ENCODE data around the gene AGAP1.

The AGAP1 gene

DNA sequence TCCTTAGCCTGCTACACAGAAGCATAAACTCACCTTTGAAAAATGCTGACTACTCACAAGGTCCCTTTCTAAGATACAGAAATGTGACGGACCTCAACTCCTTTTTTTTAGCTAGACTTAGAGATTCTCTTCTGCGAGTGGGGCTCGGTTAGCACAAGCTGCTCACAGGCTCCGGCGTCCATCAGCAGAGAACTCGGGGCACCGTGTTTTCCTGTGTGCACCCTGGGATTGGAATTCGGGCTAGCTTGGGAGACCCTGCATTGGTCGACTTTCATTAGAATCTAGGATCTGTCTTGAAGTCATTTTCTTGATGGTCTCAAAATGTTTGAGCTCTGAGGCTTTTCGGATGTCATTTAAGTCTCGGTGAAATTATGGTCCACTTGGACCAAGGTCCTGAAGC, 483.1 kb downstream of the AGAP1 start:
- no peak for DNase-seq (ENCODE audit: low read depth in 4 of 4, low spot score in 1 of 4)

DNA sequence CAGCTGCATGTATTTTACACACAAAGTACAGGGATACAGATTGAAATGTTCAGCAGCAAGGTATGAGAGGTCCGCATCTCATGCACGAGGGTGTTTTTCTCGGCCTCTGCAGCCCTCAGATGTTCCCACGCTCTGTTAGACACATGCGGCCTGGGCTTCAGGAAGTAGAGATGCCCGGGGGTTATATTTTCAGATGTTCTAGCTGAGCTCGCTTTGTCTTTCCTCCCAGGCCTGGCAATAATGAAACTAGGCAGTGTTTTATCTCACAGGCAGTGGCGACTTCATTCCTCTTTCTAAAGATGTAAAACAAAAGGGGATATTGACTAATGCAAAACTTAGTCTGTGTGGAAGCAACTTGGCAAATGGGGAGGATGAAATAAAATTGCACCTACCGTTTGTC, 483.6 kb downstream of the AGAP1 start:
- DNase-seq (ENCODE audit: low read depth in 4 of 4, low spot score in 1 of 4): no peak

DNA sequence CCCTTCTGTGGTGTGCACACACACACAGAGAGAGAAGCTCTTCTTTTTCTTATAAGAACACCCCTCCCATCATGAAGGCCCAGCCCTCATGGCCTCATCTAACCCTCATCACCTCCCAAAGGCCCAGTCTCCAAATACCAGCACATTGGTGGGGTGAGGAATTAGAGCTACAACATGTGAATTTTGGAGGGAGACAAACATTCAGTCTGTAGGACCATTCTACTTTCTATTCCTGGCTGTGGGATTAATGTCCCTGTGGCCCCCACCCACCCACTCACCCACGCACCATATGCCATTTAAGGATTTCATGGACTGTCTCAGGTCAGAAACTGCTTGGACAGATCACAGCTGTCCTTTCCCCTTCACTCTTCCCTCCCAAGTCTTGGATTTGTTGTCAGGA, 484.2 kb downstream of the AGAP1 start:
- DNase-seq (ENCODE audit: low read depth in 4 of 4, low spot score in 1 of 4): no peak

DNA sequence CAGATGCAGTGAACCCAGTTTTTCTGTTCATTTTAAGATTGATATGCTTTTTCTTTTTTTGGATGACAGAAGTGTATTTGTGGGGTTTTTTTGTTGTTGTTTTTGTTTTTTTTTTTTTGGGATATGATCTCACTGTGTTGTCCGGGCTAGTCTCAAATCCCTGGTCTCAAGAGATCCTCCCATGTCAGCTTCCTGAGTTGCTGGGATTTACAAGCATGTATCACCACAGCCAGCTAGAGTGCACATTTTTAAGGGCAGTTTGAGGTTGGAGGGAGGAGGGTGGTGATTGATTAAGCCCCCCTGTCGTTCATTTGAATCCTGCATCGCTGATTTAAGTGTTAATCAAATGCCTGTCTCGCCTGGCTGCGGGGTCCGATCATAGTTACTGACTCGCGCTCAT, 485.2 kb downstream of the AGAP1 start:
- DNase-seq (ENCODE audit: low read depth in 4 of 4, low spot score in 1 of 4): no peak

DNA sequence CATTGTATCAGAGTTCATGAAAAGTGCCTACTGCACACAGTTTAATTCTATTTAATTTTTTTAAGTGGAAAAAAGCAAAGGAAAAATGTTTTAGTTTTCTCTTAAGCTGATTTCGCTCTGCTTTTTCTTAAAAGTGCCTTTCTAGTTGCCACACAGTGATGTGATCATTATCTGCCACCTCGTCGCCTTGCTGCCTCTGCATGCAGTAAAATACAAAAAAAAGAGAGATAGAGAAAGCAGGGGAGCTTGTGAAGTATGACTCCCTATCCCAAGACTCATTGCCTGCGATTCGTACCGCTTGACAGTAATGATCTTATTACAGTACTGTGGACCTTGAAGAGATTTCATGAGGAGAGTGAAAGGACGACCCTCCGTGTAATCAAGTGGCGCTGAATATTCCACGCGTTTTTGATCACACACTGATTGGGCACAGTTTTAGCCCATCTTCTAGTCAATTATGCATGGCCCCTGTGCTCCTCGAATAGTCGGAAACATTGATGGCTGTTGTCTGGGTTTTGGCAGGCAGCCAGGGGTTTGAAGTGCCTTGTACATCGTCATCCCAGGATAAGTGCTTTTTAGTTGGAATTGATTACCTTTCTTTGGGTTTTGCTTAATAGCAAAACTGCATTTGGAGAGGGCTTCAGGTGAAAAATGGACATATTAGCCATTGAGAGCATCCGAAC, 486.1 kb downstream of the AGAP1 start:
- no peak for DNase-seq (ENCODE audit: low read depth in 4 of 4, low spot score in 1 of 4)

DNA sequence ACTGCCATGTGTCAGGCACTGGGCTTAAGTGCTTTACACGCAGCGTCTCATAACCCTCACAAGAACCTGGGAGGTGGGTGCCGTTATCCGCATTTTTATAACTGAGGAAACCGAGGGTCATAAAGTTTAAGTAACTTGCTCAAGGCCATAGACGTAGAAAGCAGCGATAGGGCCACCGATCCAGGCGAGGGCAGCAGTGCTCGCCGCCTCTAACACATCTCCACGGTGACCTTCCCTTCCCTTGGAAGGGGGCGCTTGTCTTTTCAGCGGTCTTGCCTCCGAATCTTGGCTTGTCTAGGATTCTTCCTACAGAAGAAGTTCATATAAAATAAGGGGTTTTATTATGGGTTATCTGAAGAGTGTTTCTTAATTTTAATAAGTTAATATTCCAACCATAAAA, 487.8 kb downstream of the AGAP1 start:
- DNase-seq (ENCODE audit: low read depth in 4 of 4, low spot score in 1 of 4): no peak

DNA sequence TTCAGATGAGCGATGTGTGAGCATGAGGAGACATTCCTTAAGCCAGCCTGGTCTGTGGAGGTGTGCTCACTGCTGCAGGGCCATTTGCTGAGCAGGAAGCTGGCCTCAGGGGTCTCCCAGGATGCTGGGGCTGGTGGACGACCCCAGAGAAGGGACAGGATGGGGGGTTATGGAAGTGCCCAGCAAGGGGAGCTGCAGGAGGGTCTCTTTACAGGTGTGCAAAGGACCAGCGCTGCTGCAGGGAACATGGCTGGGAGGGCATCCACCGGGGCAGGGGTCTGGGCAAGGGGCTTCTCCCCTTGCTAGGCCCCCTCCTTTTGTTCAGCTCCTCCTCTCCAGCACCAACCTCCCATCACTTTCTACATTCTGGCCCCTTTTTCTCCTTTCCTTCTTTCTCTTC, 489.2 kb downstream of the AGAP1 start:
- no peak for DNase-seq (ENCODE audit: low read depth in 4 of 4, low spot score in 1 of 4)

DNA sequence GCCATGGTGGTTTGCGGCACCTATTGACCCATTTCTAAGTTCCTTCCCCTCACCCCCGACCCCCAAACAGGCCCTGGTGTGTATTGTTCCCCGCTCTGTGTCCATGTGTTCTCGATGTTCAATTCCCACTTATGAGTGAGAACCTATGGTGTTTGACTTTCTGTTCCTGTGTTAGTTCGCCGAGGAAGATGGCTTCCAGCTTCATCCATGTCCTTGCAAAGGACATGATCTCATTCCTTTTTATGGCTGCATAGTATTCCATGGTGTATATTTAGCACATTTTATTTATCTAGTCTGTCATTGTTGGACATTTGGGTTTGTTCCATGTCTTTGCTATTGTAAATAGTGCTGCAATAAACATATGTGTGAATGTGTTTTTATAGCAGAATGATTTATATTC, 490.7 kb downstream of the AGAP1 start:
- no peak for DNase-seq (ENCODE audit: low read depth in 4 of 4, low spot score in 1 of 4)

DNA sequence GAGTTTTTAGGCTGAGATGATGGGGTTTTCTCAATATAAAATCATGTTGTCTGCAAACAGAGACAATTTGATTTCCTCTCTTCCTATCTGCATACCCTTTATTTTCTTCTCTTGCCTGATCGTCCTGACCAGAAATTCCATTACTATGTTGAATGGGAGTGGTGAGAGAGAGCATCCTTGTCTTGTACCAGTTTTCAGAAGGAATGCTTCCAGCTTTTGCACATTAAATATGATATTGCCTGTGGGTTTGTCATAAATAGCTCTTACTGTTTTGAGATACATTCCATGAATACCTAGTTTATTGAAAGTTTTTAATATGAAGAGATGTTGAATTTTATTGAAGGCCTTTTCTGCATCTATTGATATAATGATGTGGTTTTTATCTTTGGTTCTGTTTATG, 492.5 kb downstream of the AGAP1 start:
- DNase-seq (ENCODE audit: low read depth in 4 of 4, low spot score in 1 of 4): no peak

DNA sequence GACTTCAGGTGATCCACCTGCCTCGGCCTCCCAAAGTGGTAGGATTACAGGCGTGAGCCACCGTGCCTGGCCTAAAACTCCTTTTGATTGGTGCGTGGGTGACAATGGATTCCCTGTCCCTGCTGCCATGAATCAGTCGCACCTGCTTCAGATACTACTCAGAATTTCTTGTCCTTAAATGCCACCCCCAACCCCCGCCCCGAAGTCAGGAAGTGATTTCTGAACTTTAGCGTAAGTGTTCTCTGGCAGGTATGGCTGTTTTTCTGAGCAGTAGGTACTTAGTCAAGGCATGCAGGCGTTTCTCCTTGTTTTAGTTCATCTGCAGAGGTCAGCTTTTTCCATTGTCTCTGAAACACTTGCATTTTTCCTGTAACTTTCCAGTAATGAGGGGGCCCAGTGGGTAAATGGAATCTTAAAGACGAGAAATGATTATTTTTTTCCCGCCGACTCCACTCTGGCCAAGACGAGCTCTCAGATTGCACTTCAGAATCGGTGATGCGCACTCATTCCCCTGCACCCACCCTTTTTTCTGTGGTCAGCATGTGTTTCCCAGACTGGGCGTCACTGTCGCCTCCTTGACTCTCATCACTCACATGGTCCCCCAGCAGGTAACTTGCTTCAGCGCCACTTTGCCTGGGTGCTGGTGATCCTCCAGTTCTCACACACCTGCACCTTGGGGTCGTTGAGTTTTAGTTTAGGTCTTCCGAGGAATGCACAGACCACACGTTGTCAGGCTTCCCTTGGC, 494.6 kb downstream of the AGAP1 start:
- DNase-seq (ENCODE audit: low read depth in 4 of 4, low spot score in 1 of 4): no peak

DNA sequence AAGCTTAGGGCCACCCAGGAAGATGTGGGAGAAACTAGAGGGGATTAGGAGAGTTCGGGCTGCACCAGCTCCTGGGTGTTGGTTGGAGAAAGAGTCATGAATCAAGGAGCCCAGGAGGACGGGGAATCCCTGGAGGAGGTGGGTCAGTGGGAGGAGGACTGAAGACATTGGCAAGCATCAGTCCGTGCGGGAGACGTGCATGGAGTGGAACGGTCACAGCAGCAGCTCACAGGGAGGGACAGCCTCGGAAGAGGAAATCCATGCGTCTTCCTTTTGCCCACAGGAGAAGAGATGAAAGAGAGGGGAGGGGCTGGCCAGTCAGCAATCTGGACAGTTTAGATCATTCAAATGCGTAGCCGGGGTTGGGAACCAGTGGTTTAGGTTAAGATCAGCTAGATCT, 495.7 kb downstream of the AGAP1 start:
- DNase-seq (ENCODE audit: low read depth in 4 of 4, low spot score in 1 of 4): no peak

DNA sequence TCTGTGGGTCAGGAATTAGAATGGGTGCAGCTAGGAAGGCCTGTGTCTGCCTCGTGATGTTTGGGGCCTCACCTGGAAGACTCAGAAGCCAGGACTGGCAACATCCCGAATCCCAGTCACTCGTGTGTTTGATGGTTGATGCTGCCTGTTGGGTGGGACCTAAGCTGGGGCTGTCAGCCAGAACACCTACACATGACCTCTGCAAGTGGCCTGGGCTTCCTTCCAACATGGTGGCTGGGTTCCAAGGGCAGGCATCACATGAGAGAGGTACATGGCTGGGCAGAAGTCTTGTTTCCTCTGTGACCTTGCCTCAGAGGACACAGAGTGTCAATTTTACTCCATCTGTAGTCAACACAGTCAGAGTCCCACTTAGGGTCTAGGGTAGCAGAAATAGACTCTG, 496.5 kb downstream of the AGAP1 start:
- no peak for DNase-seq (ENCODE audit: low read depth in 4 of 4, low spot score in 1 of 4)

DNA sequence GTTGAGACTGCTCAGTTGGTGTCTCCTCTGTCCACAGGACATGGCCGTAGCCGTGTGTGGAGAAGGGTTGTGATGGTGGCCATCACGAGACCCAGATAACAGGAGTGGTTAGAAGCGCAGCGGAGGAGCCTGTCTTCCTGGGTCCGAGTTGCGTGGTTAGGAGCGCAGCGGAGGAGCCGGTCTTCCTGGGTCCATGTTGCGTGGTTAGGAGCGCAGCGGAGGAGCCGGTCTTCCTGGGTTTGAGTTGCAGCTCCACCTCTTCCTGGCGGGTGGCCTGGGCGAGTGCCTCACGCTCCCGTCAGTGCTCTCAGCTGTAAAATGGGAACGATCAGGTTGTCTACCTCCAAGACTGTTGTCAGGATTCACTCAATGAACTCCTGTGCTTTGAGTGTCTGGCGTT, 498.2 kb downstream of the AGAP1 start:
- DNase-seq (ENCODE audit: low read depth in 4 of 4, low spot score in 1 of 4): no peak

DNA sequence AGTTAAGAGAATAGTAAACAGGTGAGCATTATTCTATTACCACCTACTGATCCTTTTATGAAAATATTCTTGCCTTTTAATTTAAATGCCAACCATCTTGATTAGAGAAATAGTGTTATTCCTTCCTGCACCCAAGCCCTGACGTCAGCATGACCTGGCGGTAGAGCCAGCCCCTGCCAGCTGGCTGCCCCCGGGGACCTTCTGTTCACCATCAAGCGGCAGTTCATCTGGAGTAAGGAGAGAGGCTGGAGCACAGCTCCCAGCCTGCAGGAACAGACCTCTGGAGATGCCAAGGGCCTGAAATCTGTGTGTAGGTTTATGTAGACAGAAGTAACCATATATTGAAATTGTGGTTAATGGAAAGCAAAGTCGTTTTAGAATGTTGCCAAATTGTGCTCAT, 502.6 kb downstream of the AGAP1 start:
- no peak for DNase-seq (ENCODE audit: low read depth in 4 of 4, low spot score in 1 of 4)

DNA sequence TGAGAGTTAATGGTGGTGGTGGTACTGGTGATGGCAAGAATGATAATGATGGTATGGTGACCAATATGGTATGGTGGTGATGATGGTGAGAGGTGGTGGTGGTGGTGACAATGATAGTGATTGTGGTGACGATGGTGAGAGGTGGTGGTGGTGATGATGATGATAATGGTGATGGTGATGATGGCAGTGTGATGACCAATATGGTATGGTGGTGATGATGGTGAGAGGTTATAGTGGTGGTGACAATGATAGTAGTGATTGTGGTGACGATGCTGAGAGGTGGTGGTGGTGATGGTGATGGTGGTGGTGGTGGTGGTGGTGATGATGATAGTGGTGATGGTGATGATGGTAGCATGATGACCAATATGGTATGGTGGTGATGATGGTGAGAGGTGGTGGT, 505.2 kb downstream of the AGAP1 start:
- no peak for DNase-seq (ENCODE audit: low read depth in 4 of 4, low spot score in 1 of 4)

DNA sequence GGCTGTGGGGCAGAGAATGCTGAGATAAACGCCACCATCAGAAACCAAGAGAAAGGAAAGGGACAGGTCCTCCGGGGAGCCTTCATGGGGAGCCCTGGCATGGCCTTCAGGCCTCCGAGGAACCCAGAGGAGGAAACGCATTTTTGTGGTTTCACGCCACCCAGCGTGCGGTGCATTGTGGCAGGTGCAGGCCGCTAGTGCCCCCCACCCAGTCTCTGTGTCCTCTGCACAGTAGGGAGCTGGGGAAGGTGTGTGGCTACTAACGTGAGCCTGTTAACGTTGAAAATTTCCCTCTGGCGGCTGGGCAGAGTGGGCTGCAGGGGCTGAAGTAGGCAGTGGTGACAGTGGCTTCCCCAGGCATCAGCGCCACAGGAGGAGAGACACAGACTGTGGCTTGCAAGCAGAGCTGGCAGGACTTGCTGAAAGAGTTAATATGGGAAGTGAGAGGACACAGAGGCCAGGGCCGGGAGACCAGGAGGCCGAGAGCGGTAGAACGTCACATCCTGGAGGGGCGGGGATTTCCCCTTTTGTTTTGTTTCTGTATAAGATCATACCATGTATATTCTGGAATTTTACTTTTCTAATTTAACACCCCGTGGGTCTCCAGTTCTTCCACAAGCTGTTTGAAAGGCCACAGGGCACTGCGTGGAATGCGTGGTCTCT, 507.5 kb downstream of the AGAP1 start:
- no peak for DNase-seq (ENCODE audit: low read depth in 4 of 4, low spot score in 1 of 4)

DNA sequence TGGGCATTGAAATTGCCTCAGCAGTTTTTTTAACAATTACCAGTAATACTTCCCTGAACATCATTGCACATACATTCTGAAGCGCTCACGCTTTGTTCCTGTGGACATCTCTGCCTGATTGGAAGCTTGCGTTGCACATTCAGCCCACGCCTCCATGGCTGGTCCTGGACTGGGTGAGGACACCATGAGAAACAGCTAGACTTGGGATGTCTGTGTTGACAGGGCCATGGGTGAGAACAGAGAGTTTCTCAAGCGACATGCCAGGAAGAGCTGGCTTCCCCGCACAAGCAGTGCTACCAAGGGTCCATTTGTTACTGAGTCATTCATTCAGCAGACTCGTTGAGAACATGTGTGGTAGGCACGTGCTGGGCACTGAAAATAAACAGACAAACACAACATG, 508.0 kb downstream of the AGAP1 start:
- no peak for DNase-seq (ENCODE audit: low read depth in 4 of 4, low spot score in 1 of 4)

DNA sequence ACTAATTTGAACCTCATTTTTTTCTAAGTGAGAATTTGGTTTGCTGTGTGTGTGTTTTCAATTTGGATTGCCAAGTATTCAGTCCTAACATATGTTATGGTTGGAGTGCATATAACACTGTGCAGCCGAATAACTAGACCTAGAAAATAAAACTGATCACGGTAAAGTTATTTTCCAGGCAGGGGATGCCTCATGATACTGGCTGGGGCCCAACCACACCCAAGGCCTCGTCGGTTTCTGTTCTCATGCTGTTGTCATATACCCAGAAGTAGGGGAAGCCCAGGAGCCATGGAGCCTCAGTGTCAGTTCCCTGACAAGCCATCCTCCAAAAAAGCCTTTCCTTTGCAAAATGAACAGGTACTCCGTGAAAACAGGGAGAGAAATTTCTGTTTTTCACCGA, 514.2 kb downstream of the AGAP1 start:
- no peak for DNase-seq (ENCODE audit: low read depth in 4 of 4, low spot score in 1 of 4)

DNA sequence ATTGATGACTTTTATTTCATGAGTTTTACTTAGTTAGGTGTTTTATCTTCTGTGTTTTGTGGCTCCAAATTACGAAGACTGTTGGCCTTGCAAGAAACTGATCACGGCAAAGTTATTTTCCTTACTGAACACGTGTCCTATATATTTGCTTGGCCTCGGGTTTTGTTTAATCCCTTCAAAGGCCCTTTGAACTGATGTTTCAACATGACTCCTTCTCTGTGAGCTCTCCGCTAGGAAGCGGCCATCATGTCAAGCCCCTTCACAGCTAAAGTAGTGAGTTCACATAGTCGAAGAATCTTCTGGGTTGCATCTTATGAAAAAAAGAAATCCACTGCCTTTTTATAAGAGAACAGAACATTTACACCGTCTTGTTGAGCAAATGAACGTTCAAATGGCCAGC, 515.0 kb downstream of the AGAP1 start:
- no peak for DNase-seq (ENCODE audit: low read depth in 4 of 4, low spot score in 1 of 4)

DNA sequence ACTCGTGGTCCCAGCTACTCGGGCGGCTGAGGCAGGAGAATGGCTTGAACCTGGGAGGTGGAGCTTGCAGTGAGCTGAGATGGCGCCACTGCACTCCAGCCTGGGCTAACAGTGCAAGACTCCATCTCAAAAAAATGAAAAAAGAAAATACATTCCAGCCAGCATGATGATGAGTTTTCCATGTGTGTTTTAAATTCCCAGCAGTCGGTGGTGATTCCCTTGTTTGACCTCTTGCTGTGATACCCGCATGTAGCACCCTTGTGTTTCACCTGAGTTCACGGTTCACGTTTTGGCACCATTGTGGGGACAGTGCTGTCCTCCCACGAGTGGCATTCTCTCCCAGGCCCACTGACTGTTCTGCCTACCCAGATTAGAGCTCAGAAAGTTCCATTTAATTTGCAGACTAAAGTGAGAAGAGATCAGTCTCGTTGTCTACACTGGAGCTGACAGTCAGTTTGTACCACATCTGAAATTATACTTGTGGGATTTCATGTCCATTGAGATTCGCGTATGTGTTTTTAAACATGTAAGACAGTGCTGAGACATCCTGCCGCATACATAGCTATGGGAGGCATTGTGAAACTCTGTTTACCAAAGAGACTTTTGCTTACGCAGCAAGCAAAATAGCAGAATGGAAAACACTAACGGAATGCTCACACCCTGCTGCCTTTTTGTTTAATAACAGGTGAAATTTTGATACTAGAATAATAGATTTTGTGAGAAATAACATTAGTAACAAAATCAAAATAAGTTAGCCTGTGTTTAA, 517.3 kb downstream of the AGAP1 start:
- no peak for DNase-seq (ENCODE audit: low read depth in 4 of 4, low spot score in 1 of 4)

DNA sequence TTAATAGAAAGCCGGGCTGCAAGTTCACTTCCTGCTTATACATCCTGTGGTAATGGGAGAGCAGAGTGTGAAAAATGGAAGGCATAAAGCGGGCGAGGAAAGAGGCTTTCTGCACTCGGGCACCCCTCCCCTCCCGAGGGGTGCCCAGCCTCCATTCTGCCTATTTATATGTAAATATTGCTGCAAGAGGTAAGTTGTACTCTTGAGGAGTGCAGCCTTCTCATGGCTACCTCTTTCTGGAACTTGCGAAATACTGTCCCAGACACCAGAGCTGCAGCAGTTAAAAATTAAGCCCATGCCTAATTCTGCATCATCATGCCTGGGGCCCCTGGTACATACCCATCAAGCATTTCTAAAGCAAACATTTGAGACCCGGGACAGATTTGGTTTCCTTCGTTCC, 518.3 kb downstream of the AGAP1 start:
- DNase-seq (ENCODE audit: low read depth in 4 of 4, low spot score in 1 of 4): no peak
